Measurements from ENCODE around the gene SRSF2.
"Not testable (repeated sequence)": the region's sequence is repeated elsewhere in the genome, so short reads cannot be mapped to it uniquely, and the experiment has no call there.

SRSF2 gene

DNA sequence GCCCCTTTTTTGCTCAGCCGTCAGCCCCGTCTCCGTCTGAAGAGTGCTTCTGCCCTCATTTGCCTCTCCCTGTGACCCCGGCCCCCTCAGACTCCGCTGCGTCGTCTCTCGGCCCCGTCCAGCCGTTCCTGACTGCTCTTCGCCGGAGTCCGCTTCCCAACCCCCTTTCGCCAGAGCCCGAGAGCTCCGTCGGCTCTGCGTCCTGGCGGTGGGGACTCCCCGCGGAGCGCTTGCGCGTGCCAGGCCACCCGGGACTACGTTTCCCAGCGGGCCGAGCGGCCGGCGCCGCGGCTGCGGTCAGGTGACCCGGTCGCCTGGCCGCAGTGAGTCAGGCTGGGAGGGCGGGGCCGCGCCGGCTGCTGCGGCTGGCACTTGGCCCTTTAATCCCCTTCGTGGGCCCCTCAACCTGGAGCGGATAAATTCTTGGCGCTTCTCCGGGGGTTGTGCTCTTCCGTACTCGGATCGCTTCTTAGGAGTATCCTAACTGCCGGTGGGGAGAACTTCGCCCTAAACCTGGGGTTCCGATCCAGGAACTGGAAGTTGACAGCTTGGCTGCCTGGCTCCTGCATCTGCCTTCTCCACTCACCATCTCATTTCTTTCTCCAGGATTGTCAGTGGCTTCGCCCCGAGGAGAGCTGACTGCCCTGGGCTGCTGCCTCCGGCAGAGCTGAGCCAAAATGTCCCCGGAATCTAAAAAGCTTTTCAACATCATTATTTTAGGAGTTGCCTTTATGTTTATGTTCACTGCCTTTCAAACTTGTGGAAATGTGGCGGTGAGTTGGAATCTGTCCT lies 741 bp upstream of the SRSF2 start, which contains the start of gene MFSD11:
Gene MFSD11 (plus strand): TSS at position 444 of the 792 bp plus-strand sequence. CDS start 234 bp downstream, at position 678.
- peak; percentile 94 for DNase-seq

DNA sequence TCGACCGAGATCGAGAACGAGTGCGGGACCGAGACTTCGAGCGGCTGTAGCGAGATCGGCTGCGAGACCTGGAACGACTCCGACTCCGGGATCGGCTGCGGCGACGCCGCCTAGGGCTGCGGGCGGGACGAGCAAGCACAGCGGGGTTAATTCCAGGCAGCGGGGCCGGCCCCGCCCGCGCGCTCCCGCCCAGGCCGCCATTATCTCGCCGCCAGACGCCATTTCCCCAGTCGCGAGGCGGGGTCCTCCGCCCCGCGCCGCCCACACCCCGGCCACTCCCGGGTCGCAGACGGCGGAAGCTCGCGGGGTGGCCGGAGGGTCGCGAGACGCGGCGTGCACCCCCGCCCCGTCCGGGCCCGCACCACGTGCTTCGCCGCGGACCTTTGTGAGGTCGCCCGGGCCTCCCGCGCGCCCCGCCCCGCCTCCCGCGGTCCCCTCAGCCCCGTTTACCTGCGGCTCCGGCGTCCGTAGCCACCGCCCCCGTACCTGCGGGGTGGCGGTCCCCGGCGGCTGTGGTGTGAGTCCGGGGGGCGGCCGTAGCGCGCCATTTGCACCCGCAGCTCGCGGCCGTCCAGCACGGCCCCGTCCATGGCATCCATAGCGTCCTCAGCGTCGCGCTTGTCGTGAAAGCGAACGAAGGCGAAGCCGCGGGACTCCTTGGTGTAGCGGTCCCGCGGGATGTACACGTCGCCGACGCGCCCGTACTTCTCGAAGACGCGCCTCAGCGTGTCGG lies 616 bp downstream of the SRSF2 start:
- DNase-seq = peak; percentile 75

DNA sequence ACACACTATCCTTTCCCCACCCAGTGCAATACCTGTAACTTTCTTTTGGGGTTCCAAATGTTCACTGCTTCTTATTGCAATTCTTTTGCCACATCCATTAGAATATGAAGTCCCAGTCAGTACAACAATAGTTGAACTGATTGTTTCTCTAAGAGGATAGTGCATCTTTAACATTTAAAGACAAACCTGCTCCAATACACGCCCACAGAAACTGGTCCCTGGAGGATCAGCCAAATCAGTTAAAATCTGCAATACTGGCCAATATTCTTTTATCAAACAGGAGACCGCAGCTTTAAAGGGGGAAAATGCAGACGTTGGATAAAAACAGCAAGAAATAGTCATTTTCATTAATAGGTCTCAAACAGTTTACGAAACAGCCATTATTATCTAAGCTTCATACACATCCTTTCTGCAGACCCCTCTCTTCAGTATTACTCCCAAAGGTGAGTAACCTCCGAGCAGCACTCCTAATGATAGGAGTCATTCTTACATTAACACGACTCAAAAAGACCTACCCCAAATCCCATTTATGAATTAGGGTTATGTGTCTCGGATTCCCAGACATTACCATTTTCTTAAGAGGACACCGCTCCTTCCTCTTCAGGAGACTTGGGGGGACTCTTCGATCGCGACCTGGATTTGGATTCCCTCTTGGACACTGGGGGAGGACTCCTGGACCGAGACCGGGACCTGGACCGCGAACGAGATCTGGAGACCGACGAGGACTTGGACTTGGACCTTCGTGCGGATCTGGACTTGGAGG lies 1.4 kb downstream of the SRSF2 start:
- DNase-seq = no peak

DNA sequence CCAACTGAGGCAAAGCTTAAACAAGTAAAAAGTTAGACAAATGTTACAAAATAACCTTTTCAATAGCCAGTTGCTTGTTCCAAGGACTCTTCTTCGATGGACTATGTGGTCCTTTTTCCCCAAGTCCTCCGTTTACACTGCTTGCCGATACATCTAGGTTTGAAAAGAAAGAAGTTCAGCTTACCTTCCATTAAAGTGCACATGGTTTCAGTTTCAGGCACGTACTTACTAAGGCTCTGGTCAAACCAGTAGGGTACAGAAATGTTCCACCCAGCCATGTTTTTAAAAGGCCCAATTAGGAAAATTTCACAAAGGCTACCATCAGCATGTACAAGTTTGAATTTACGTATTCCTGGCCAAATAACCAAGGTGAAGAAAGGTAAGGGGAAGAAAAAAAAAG lies 2.1 kb downstream of the SRSF2 start:
- DNase-seq = no peak

DNA sequence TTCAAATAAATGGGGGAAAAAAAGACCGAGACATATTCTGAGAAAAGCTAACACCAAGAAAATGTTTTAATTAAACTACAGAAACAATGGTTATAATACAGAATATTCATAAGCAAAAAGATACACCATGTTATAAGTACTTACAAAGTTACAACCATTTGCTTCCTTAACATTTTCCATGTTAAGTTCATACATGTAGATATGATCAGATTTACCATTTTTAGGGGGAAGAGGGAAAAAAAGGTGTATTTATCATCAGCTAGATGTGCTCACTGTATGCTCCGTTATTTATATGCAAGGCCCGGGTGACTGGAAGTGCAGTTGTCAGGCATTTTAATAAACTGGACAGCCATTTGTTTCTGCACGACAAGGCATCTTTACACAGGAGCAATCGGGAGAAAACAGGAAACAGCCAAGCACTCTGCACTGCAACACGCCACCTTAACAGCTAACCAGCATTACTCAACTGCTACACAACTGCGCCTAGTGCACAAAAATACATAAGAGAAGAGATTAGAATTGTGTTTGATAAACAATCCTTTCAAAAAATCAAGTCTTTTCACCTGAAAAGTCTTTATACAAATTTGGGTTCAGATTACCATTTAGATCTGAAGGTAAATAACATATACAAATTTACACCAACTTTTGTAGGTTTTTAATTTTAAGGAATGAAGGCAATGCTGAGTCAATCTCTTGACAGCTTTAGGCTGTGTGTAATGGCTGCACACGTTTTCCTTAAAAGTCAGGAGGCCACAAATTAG lies 2.9 kb downstream of the SRSF2 start:
- DNase-seq = no peak

DNA sequence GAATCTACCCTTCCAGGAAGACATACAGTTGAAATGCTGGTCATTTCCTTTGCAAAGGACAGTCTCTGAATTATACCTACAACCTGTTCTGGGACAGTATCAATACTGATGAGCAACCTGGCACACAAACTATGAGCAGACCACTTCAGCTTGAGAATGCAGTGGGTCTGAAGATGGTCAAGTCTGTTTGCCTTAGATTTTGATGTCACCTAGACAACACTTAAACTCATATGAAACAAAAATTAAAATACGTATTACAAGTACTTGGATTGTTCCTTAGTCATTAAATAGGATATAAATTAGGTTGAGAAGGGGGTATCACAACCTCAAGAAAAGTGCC lies 3.5 kb downstream of the SRSF2 start:
- no peak for DNase-seq

DNA sequence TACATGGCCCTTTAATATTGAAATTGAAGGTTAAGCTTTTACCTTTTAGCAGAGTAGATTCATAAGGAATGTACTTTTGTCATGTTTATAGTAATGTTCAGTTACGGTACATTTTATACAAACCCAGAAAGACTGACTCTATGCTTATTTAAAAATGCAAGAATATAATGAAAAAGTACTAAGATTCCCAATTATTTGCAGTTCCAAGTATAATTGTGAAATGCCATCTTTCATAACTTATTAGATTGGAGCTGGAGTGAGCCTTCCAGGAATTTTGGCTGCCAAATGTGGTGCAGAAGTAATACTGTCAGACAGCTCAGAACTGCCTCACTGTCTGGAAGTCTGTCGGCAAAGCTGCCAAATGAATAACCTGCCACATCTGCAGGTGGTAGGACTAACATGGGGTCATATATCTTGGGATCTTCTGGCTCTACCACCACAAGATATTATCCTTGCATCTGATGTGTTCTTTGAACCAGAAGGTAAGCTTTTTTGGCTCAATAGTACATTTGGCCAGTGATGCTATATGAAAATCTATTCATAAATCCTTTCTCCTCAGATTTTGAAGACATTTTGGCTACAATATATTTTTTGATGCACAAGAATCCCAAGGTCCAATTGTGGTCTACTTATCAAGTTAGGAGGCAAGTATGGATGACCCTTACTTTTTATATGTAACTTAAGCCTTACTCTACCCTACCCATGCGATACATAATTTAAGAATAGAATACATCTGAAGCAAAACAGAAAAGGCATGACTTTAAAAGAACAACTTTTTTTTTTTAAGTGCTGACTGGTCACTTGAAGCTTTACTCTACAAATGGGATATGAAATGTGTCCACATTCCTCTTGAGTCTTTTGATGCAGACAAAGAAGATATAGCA lies 4.2 kb downstream of the SRSF2 start:
- DNase-seq = no peak

DNA sequence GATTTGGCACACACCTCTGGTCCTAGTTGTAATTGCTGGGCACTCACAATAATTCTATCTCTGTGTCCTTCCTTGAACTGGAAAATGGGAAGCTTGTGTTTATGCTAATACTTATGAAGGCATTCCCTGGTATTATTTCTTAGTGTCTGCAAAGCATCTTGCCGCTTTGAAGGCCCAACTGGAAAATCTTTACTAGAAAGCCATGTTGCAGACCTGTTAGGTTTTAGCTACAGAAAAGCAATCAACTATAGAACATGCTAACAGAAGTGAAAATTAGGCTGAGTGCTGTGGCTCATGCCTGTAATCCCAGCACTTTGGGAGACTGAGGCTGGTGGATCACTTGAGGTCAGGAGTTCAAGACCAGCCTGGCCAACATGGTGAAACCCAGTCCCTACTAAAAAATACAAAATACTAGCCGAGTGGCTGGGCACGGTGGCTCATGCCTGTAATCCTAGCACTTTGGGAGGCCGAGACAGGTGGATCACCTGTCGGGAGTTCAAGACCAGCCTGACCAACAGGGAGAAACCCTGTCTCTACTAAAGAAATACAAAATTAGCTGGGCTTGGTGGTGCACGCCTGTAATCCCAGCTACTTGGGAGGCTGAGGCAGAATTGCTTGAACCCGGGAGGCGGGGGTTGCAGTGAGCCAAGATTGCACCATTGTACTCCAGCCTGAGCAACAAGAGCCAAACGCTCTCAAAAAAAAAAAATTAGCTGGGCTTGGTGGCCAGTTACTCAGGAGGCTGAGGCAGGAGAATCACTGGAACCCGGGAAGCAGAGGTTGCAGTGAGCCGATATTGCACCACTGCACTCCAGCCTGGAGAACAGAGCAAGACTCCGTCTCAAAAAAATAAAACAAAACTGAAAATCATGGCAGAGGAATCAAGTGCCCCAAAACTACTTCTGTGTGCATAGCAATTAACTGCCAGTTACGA lies 5.1 kb downstream of the SRSF2 start:
- not testable (repeated sequence) for DNase-seq

DNA sequence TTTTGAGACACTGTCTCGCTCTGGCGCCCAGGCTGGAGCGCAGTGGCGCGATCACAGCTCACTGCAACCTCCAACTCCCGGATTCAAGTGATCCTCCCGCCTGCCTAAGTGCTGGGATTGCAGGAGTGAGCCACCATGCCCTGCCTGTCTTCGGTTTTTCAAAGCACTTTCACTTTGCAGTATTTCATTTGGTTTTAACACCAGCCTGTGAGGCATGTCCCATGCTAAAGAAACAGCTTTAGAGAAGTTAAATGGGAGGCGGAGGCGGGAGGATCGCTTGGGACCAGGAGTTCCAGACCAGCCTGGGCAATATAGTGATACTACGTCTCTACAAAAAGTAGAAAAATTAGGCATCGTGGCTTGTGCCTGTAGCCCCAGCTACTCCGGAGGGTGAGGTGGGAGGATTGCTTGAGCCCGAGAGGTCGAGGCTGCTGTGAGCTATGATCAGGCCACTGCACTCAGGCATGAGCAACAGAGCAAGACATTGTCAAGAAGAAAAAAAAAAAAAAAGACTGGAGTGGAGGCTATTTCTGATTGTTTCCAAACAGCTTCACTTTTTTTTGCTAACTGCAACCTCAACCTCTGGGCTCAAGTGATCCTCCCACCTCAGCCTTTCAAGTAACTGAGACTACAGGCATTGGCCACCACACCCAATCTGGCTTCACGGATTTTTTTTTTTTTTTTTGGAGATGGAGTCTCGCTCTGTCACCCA lies 9.2 kb downstream of the SRSF2 start:
- DNase-seq = no peak

DNA sequence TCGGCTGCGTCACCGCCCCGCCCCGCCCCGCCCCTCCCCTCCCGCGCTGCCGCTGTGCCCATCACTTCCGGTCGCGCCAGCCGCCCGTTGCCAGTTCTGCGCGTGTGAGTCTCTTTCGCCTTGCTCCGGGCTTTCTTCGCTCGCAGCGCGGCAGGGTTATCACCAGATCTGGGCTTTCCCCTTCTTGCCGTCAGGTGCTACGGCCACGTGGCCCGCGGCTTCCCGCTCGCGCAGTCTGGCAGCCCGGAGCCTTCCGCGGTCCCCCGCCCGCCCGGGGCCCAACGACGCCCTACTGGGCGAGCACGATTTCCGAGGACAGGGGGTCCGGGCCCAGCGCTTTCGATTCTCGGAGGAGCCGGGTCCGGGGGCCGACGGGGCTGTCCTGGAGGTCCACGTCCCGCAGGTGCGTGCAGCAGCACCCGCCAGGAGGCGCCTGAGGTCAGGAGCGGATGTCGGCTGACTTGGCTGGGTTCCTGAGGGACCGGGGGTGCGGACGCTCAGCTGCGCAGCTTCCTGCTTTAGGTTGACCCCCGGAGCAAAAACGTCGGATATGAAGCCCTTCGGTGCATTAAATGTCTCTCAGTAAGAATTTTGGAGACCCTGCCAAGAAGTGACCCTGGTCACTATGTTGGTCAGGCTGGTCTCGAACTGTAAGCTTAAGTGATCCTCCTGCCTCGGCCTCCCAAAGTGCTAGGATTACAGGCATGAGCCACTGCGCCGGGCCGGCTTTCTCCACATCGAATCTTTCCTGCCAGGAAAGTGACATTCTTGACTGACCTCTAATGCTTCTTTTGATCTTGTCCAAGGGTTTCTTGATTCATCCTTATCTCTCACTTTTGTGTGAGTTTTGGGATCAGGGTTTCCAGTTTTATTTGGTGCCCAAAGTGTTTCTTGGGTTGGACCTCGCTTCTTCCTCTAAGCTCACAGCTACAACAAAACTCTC lies 10.1 kb downstream of the SRSF2 start, which contains the start of gene METTL23:
Gene METTL23 (plus strand): TSS at position 64 of the 943 bp plus-strand sequence. CDS start 2,872 bp downstream, outside the sequence.
- peak; percentile 68 for DNase-seq

DNA sequence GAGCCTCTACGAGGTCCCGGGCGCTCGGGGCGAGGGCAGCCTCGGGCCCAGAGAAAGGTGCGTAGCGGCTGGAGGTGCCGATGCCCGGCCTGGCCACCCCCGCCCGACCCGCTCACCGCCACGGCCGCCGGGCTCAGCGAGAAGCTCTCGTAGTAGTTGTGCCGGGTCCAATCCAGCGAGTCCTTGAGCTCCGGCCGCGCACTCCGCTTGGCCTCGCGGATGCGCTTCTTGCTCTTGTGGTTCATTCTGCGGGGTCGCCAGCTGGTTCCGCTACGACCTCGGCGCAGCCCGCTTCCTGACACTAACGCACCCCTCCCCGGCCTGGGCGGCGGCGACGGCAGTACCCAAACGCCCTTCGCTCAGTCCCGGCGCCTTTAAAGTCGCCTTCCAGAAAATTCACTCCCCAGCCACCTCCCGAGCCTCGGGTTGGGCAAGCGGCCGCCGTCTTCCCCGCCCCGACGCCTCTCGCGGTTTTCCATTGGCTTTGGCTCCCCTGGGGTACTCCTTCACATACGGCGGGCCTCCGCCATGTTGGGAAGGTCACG lies 10.8 kb downstream of the SRSF2 start, which contains the start of gene JMJD6:
Gene JMJD6 (minus strand): TSS at position 376 of the 545 bp plus-strand sequence. CDS start 131 bp downstream, at position 245.
- peak; percentile 92 for DNase-seq

DNA sequence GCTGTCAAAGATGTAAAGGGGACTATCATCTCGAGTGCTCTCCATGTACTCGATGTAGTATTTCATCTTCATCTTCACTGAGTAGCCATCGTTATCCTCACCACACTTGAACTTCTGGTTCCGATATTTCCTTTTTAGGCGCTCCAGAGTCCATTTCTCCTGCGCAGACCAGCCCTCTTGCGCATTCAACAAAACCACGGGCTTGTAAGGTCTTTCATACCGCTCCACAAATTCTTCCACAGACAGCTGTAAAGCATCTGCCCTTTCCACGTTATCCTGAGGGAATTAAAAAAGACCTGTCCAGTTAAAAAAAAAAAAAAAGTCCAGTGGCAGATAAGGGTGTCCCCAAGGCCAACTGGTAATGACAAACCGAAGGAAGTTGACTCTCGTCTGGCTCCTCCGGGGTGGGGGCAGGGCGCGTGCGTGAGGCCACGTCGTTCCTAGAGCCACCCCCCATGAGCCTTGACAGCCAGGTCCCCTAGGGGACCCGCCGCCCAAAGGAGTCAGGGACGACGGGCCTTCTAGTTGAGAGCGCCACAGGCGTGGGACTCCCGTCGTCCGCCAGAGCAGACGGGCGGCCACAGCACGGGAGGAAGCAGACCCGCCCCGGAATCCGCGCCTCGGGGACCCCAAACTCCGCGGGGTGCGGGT lies 11.4 kb downstream of the SRSF2 start:
- peak; percentile 39 for DNase-seq

DNA sequence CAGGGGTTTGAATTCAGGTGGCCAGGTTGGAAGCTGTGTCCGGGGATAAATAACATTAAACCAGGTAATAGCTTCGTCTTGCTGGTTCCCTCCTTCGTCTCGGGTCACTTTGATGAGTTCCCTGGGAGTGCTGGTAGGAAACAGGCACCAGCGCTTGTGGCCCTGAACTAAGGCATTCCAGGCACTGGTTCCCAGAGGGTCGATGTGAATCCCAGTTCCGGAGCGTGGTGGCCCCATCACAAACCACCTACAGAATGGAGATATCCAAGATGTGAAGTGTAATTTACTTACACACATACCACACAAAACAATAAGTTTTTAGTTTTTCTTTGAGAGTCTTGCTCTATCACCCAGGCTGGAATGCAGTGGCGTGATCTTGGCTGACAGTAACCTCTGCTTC lies 13.3 kb downstream of the SRSF2 start:
- no peak for DNase-seq

DNA sequence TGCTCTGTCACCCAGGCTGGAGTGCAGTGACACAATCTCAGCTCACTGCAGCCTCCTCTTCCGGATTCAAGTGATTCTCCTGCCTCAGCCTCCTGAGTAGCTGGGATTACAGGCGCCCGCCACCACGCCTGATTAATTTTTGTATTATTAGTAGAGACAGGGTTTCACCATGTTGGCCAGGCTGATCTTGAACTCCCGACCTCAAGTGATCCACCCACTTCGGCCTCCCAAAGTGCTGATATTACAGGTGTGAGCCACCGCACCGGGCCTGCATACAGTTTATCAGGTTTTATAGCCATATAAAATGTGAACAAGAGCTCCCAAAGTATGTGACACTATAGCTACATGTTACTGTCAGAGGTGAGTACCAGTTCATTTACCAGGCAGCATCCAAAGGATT lies 14.2 kb downstream of the SRSF2 start:
- not testable (repeated sequence) for DNase-seq

DNA sequence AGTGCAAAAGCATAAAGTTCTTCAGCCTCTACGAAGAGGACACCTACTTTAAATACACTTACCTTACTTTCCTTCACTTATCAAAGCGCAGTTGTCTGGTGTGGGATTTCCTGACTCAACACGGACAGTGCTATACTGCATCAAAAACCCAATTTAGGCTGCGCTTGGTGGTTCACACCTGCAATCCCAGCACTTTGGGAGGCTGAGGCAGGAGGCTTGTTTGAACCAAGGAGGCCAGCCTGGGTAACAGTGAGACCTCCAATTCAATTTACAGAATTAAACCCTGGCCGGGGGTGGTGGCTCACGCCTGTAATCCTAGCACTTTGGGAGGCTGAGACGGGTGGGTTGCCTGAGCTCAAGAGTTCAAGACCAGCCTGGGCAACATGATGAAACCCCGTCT lies 14.9 kb downstream of the SRSF2 start:
- DNase-seq = no peak

DNA sequence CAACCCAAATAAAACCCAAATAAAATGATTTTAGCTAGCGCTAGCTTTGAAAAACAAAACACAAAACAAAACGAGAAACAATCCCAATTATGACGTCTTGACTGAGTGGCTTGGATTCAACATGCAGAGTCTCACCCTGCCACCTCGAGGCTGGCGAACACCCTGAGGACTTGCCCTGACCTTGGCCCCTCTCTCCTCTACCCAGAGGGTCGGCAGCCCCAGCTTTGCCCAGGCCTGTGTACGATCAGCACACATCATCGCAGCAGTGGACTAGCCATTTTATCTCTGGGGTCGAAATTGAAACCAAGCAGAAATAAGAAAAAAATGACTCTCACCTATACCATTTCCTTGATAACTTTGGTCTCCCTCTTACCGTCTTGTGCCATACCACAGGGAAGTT lies 15.7 kb downstream of the SRSF2 start:
- DNase-seq = no peak

DNA sequence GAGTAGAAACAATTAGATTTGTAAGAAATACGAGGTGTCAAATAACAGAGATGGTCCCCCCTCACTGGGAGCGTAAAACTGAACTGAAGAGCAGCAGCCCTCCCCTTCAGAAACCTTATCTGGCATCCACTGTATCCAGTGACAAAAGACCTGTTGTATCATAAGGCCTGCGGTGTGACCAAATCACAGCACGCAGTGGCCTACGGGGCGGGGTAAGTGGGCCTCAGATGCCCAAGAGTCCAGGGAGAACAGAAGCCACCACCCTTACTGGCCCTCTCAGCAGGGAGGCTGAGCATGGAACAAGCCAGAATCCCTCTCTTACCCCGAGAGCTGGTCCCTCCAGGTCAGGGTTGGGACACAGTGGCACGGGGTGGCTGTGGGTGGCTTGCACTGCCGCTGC lies 16.2 kb downstream of the SRSF2 start:
- DNase-seq = no peak

DNA sequence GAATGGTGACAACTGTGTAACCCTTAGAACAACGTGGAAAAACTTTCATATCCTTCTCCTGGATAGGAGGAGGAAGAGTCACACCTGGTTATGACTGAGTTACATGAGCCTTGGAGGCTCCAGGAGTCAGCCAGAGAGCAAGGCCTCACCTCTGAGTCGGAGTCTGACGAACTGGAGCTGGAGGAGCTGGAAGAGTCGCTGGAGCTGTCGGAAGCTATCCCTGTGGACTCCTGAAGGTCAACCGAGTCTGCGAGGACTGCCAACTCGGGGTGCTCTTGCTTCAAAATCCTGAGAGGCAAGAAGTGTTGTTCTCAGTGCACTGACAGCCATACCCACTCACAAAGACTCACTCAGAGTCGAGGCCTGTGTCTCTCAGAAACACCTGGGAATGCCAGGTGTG lies 16.9 kb downstream of the SRSF2 start:
- no peak for DNase-seq
